Stimulated activated naive CD8-positive, alpha-beta T cell treated with anti-CD3 and anti-CD28 coated beads, Interleukin-15, Interleukin-2, amounts not matched to agents 100 U/mL and 50 U/mL, for 24 hours (primary cell): ENCODE results near the gene DACH2.

Experiments used
- ATAC-seq: fragments of 150-1000 bp; cut with Tn5 transposase; one replicate; pipeline ENCODE4 v1.10.0; 2021
- DNase-seq: peaks from one replicate; pipeline ENCODE4 v3.0.0; 2021

DACH2 gene

DNA sequence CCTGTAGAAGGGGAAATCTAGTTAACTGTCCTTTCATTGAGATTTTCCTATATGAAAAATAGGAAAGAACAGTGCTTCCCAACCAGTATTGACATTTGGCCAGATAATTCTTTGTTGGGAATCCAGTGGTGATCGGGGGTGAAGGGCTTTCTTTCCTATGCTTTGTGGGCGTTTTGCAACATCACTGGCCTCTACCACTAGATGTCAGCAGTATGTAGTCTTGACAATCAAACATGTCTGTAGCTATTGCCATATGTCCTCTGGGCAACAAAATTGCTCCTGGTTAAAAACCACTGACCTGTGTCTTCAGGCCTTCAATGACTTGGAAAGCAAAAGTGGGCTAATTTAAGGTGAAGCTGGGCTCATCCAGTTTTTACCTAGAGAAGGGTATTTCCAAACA is 658.5 kb downstream of the DACH2 start:
- no peak for DNase-seq
- no peak for ATAC-seq

- DNase-seq (no peak), ATAC-seq (no peak)
Observed at GRCh38 chrX:86809651-86810050, 661.4 kb downstream of the DACH2 start.

DNA sequence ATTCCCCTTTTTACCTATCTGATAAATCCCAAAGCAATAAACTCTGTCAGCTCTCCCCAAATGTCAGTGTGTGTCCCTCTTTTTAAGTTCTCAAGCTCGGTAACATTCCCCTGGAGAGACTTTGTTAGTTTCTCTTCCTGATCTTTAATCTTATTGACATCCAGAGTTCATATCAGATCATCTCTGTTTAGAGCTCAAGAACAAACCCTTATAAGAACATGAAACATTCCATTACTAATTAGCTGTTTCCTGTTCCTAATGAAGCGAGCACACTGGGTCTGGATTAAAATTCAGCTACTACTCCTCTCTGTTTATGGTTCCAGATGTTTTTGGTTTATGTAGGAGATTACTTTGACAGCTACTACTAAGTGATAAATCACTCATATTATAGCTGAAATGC is 681.5 kb downstream of the DACH2 start:
- ATAC-seq (no peak), DNase-seq (no peak)

DNA sequence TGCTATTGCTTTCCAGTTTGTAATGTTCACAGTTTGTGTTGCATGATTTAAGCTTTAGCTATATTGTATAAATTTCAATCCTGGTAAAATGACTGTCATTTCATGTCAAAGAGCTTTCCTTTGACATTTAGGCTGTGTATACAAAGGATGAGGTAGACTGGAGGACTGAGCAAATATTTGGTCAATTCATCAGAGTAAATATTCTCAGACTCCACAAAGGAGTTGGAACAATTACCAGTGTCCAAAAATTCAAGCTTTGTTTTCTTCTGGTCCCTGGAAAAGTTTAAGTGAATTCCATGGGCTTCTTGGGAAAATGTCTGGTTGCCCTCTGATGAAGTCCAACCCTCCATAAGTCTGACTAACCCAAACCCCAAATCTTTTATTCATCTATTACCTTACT is 682.4 kb downstream of the DACH2 start:
- no peak for DNase-seq
- no peak for ATAC-seq

DNA sequence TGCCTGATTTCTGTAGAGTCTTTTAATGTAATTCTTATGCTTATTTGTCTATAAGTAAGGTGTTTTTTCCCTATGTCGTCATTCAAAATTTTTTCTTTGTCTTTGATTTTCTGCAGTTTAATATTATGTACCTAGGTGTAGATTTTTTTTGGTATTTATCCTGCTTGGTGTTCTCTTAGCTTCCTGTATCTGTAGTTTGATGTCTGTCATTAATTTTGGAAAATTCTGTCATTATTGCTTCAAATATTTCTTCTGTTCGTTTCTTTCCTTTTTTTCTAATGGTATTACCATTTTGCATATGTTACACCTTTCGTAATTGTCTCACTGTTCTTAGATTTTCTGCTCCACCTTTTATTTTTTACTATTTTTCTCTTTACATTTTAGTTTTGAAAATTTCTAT is 696.9 kb downstream of the DACH2 start:
- no peak for ATAC-seq

More for the DNA sequence above, 696.9 kb downstream of the DACH2 start:
- no peak for DNase-seq
